Ishikawa (cell line): ENCODE results near the gene CD302.

Experiments used
- CEBPB ChIP-seq: IDR thresholded peaks from 2 replicates; pipeline ENCODE4 v1.6.1; 2012
- CREB1 ChIP-seq: IDR thresholded peaks from 2 replicates; pipeline ENCODE4 v1.6.1; 2012; ENCODE audit warnings: low read depth
- EGR1 ChIP-seq: IDR thresholded peaks from 2 replicates; pipeline ENCODE4 v1.6.1; 2012
- EP300 ChIP-seq: IDR thresholded peaks from 2 replicates; pipeline ENCODE4 v1.6.1; 2012; ENCODE audit warnings: borderline replicate concordance
- FOXM1 ChIP-seq: IDR thresholded peaks from 2 replicates; pipeline ENCODE4 v1.6.1; 2012; ENCODE audit warnings: low read depth, borderline replicate concordance
- NFIC ChIP-seq: IDR thresholded peaks from 2 replicates; pipeline ENCODE4 v1.6.1; 2012
- RAD21 ChIP-seq: IDR thresholded peaks from 2 replicates; pipeline ENCODE4 v1.6.1; 2012; ENCODE audit warnings: low read depth
- TAF1 ChIP-seq: IDR thresholded peaks from 2 replicates; pipeline ENCODE4 v1.6.1; 2012; ENCODE audit warnings: low read depth, mild to moderate bottlenecking
- TCF12 ChIP-seq: IDR thresholded peaks from 2 replicates; pipeline ENCODE4 v1.6.1; 2012; ENCODE audit warnings: low read depth
- TEAD4 ChIP-seq: IDR thresholded peaks from 2 replicates; pipeline ENCODE4 v1.6.1; 2012
- YY1 ChIP-seq: IDR thresholded peaks from 2 replicates; pipeline ENCODE4 v1.6.1; 2012; ENCODE audit warnings: low read depth
- ZBTB7A ChIP-seq: IDR thresholded peaks from 2 replicates; pipeline ENCODE4 v1.6.1; 2012; ENCODE audit warnings: low read depth
- TF ChIP-seq, protein P1 (sequence below): IDR thresholded peaks from 2 replicates; pipeline ENCODE4 v1.6.1; 2012
- TF ChIP-seq, protein P2 (sequence below): IDR thresholded peaks from 2 replicates; pipeline ENCODE4 v1.6.1; 2012; ENCODE audit warnings: low read depth, mild to moderate bottlenecking
- TF ChIP-seq, protein P3 (sequence below): IDR thresholded peaks from 2 replicates; pipeline ENCODE4 v1.6.1; 2012

The CD302 gene

GRCh38 chr2:159725713-159726112 lies 72.3 kb downstream of the CD302 start:
- TF ChIP-seq FOXM1 (no peak), EP300 (no peak), TAF1 (no peak), YY1 (no peak), TCF12 (no peak), RAD21 (no peak), NFIC (no peak), EGR1 (no peak), CEBPB (no peak), ZBTB7A (no peak)
- TF ChIP-seq, protein P1, sequence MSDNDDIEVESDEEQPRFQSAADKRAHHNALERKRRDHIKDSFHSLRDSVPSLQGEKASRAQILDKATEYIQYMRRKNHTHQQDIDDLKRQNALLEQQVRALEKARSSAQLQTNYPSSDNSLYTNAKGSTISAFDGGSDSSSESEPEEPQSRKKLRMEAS: no peak
- TF ChIP-seq, protein P2, sequence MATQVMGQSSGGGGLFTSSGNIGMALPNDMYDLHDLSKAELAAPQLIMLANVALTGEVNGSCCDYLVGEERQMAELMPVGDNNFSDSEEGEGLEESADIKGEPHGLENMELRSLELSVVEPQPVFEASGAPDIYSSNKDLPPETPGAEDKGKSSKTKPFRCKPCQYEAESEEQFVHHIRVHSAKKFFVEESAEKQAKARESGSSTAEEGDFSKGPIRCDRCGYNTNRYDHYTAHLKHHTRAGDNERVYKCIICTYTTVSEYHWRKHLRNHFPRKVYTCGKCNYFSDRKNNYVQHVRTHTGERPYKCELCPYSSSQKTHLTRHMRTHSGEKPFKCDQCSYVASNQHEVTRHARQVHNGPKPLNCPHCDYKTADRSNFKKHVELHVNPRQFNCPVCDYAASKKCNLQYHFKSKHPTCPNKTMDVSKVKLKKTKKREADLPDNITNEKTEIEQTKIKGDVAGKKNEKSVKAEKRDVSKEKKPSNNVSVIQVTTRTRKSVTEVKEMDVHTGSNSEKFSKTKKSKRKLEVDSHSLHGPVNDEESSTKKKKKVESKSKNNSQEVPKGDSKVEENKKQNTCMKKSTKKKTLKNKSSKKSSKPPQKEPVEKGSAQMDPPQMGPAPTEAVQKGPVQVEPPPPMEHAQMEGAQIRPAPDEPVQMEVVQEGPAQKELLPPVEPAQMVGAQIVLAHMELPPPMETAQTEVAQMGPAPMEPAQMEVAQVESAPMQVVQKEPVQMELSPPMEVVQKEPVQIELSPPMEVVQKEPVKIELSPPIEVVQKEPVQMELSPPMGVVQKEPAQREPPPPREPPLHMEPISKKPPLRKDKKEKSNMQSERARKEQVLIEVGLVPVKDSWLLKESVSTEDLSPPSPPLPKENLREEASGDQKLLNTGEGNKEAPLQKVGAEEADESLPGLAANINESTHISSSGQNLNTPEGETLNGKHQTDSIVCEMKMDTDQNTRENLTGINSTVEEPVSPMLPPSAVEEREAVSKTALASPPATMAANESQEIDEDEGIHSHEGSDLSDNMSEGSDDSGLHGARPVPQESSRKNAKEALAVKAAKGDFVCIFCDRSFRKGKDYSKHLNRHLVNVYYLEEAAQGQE: no peak
- TF ChIP-seq, protein P3, sequence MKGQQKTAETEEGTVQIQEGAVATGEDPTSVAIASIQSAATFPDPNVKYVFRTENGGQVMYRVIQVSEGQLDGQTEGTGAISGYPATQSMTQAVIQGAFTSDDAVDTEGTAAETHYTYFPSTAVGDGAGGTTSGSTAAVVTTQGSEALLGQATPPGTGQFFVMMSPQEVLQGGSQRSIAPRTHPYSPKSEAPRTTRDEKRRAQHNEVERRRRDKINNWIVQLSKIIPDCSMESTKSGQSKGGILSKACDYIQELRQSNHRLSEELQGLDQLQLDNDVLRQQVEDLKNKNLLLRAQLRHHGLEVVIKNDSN: no peak

DNA sequence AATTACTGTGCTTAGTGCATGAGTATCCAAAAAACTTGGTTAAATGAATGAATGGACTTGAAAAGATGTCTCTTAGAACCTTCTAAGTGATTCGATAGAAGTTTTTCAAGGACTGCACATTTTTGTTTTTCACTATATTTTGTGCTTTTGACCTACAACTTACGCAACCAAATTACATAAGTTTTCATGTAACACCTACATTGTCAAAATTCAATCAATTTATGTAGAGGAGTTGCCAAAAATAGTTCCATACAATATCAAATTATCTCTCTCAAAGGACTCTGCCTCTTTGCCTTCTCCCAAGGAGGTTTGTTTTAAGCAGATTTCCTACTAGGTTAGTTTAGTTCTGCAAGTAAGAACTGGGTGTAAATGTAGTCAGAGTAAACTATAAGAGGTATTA lies 75.4 kb downstream of the CD302 start:
- no peak for TF ChIP-seq EGR1
- no peak for TF ChIP-seq TAF1
- no peak for TF ChIP-seq RAD21
- TF ChIP-seq TCF12: no peak
- TF ChIP-seq FOXM1: no peak
- no peak for TF ChIP-seq EP300
- TF ChIP-seq, protein P3: no peak
- no peak for TF ChIP-seq CEBPB
- TF ChIP-seq CREB1: no peak
- TF ChIP-seq ZBTB7A: no peak
- TF ChIP-seq, protein P1: no peak
- TF ChIP-seq TEAD4: no peak
- TF ChIP-seq NFIC: no peak
- no peak for TF ChIP-seq YY1
- TF ChIP-seq, protein P2: no peak

DNA sequence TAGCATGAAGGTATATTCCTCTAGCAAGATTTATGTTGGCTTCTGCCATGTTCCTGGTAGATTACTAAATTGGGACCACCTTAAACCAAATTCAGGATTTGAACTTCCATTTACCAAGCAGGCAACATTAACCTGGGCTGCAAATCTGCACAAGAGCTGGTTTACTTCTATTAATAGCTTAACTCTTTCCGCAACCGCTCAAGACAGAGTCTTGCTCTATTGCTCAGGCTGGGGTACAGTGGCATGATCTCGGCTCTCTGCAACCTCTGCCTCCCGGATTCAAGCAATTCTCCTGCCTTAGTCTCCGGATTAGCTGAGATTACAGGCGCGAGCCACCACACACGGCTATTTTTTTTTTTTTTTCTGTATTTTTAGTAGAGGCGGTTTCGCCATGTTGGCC lies 77.3 kb downstream of the CD302 start:
- TF ChIP-seq EGR1 (no peak), TAF1 (no peak), FOXM1 (no peak), YY1 (no peak), TCF12 (no peak), RAD21 (no peak), EP300 (no peak)
- TF ChIP-seq, protein P2: no peak
